ENCODE measurements around the gene HIGD1C. TPM values are rescaled to one million over a fixed set of nuclear protein-coding genes. Genes with fewer than 3 reads are reported as not detected.

The HIGD1C gene
- total RNA-seq, 2 donors from 2014 or later: not detected

- intact Hi-C loops (cut with DNase I): no loop called here
- no peak overlapping the region for H3K27ac ChIP-seq
These were observed 67.6 kb downstream of the HIGD1C start for GRCh38 chr12:51019927-51020326.

More at GRCh38 chr12:51019927-51020326, 67.6 kb downstream of the HIGD1C start:
- no peaks in the 10 kb centered on the region for H3K9me3 ChIP-seq
- no peaks in the 10 kb centered on the region for H3K36me3 ChIP-seq
- no peak overlapping the region for H3K4me3 ChIP-seq
- no peaks in the 10 kb centered on the region for H3K27me3 ChIP-seq
- DNase-seq: no peak
- H3K4me1 ChIP-seq: no peaks in the 10 kb centered on the region
- no peak overlapping the region for H3K9ac ChIP-seq (ENCODE audit: low read depth in 2 of 2, low read length in 2 of 2)
- TF ChIP-seq CTCF (IDR thresholded peaks at IDR 0.05): no peak

Other genes with a start within 250 kb of the HIGD1C start
- 10 to 100 TPM; 39.5 to 49.9 TPM for gene ATF1, start 188.4 kb upstream of the HIGD1C start, total RNA-seq
- not detected for gene TMPRSS12, start 109.6 kb upstream of the HIGD1C start, total RNA-seq
- gene SLC11A2, start 73.8 kb downstream of the HIGD1C start, total RNA-seq: 10 to 100 TPM; 51.6 to 52.0 TPM
- gene LETMD1, start 95.8 kb downstream of the HIGD1C start, total RNA-seq: 10 to 100 TPM; 54.8 to 67.8 TPM
- 10 to 100 TPM; 13.6 to 17.1 TPM for gene CSRNP2, start 131.1 kb downstream of the HIGD1C start, total RNA-seq
- gene TFCP2, start 220.6 kb downstream of the HIGD1C start, total RNA-seq: 10 to 100 TPM; 24.4 to 30.9 TPM

Data from colonic mucosa (tissue), 4 donors.